CD4-positive, alpha-beta T cell treated with Interleukin-6 for 4 hours (primary cell): Measurements from ENCODE around the gene TBC1D5.
"Not testable (repeated sequence)": the region's sequence is repeated elsewhere in the genome, so short reads cannot be mapped to it uniquely, and the experiment has no call there.

Source experiments
- DNase-seq: peaks from one replicate; pipeline ENCODE4 v3.0.0-alpha.2; 2020; ENCODE audit warnings: mixed read lengths

The TBC1D5 gene

GRCh38 chr3:17154221-17154620, 588.2 kb downstream of the TBC1D5 start:
- DNase-seq, result no peak

GRCh38 chr3:17153209-17153608, 589.2 kb downstream of the TBC1D5 start:
- DNase-seq, result no peak

- peak; percentile 79 for DNase-seq
These were observed 590.6 kb downstream of the TBC1D5 start for GRCh38 chr3:17151598-17152373.

- DNase-seq, result no peak
These were observed 593.4 kb downstream of the TBC1D5 start for GRCh38 chr3:17149076-17149475.

GRCh38 chr3:17144665-17144993, 597.8 kb downstream of the TBC1D5 start:
- DNase-seq, result no peak

GRCh38 chr3:17143893-17144664, 598.4 kb downstream of the TBC1D5 start:
- DNase-seq, result no peak

- no peak for DNase-seq
These were observed 599.9 kb downstream of the TBC1D5 start for GRCh38 chr3:17142516-17142915.

GRCh38 chr3:17141699-17142098, 600.7 kb downstream of the TBC1D5 start:
- no peak for DNase-seq

- DNase-seq, result no peak
These were observed 601.5 kb downstream of the TBC1D5 start for GRCh38 chr3:17140670-17141505.

GRCh38 chr3:17138246-17139039, 604.0 kb downstream of the TBC1D5 start:
- DNase-seq, result no peak

- no peak for DNase-seq
These were observed 605.1 kb downstream of the TBC1D5 start for GRCh38 chr3:17137321-17137826.

GRCh38 chr3:17136136-17136721, 606.2 kb downstream of the TBC1D5 start:
- no peak for DNase-seq

- no peak for DNase-seq
These were observed 606.7 kb downstream of the TBC1D5 start for GRCh38 chr3:17135696-17136095.

- no peak for DNase-seq
These were observed 608.5 kb downstream of the TBC1D5 start for GRCh38 chr3:17133632-17134545.

- DNase-seq, result no peak
These were observed 609.9 kb downstream of the TBC1D5 start for GRCh38 chr3:17132286-17133115.

GRCh38 chr3:17130956-17131355, 611.5 kb downstream of the TBC1D5 start:
- no peak for DNase-seq

- no peak for DNase-seq
These were observed 612.9 kb downstream of the TBC1D5 start for GRCh38 chr3:17129556-17129955.

GRCh38 chr3:17128671-17129070, 613.8 kb downstream of the TBC1D5 start:
- not testable (repeated sequence) for DNase-seq

- DNase-seq, result no peak
These were observed 616.5 kb downstream of the TBC1D5 start for GRCh38 chr3:17125738-17126442.
